Uterus (tissue), 4 donors: ENCODE data around the gene MOGAT1. TPM values are rescaled to one million over a fixed set of nuclear protein-coding genes. Genes with fewer than 3 reads are reported as not detected.
"Not testable (repeated sequence)": the region's sequence is repeated elsewhere in the genome, so short reads cannot be mapped to it uniquely, and the experiment has no call there.

Experiments used
- DNase-seq, 2 donors: peaks; one replicate each; pipeline ENCODE4 v3.0.0-alpha.2; 2019 to 2020
- H3K27ac ChIP-seq, 2 donors: fragments of 200-600 bp; sonication (generic); 1 replicate in 1 of 2; 2 replicates in 1 of 2; pipeline ENCODE4 v1.5.1; 2016 to 2018
- H3K27me3 ChIP-seq, 2 donors: fragments of 200-600 bp; sonication (generic); one replicate each; pipeline ENCODE4 v1.5.1; 2018 to 2019; ENCODE audit warnings: control low read depth in 1 of 2
- H3K36me3 ChIP-seq, 2 donors: fragments of 200-600 bp; sonication (generic); one replicate each; pipeline ENCODE4 v1.5.1; 2019; ENCODE audit warnings: control low read depth in 1 of 2
- H3K4me1 ChIP-seq, 2 donors: fragments of 200-600 bp; sonication (generic); one replicate each; pipeline ENCODE4 v1.5.1; 2018 to 2019; ENCODE audit warnings: control low read depth in 1 of 2
- H3K4me3 ChIP-seq, 2 donors: fragments of 200-600 bp; sonication (generic); 1 replicate in 1 of 2; 2 replicates in 1 of 2; pipeline ENCODE4 v1.5.1; 2018 to 2019; ENCODE audit warnings: mild to moderate bottlenecking in 1 of 2
- H3K9me3 ChIP-seq, 2 donors: fragments of 200-600 bp; sonication (generic); one replicate each; pipeline ENCODE4 v1.5.1; 2019; ENCODE audit warnings: control low read depth in 1 of 2
- POLR2A ChIP-seq, 2 donors: fragments of 450-650 bp; IDR thresholded peaks; one replicate each; pipeline ENCODE4 v1.6.1; 2016; ENCODE audit warnings: antibody characterized with exemption in 2 of 2, mild to moderate bottlenecking in 1 of 2, moderate library complexity in 1 of 2
- intact Hi-C: fragments of 100-400 bp; cut with DNase I; formaldehyde crosslinking; loops from one replicate; pipeline ENCODE4 v1.15.1; 2023; ENCODE audit warnings: low total_unique reads
- total RNA-seq, 4 donors: library from RNA; depleted of rRNA in 3 of 4; stranded (reverse); fragments of >200 nt in 3 of 4; gene quantifications; one replicate each; pipeline versions ENCODE4 v1.1.0 to v1.2.4, GENCODE V29; 2014 to 2023
- TF ChIP-seq, protein P1 (sequence below), 4 experiments: fragments of 200-600 bp in 2 of 4; fragments of 450-650 bp in 2 of 4; sonication (generic) in 2 of 4; IDR thresholded peaks; one replicate each; pipeline ENCODE4 v1.5.1; 2016 to 2019; ENCODE audit warnings: antibody characterized with exemption in 4 of 4, mild to moderate bottlenecking in 2 of 4, moderate library complexity in 1 of 4
- donor health status: DM: yes; HTN: yes; CAD: no.

Gene MOGAT1
- total RNA-seq, 4 donors from 2014 or later: not detected

DNA sequence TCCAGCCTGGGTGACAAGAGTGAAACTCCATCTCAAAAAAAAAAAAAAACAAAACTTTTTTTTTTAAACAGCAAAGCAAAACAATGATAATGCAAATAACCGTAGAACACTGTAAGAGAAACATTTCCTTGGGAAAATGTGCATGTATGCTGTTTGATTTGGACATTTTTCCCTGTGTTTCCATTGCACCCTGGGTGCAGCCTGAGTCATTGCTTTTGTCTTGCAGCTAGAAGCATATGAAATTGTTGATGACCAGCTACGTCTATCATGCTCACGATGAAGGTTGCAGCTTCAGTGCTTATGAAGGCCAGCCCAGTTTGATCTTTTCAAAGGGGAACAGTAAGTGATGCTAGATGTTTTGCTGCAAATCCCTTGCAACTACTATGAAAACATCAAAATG is 41.5 kb downstream of the MOGAT1 start:
- DNase-seq: no peak
- no peak for TF ChIP-seq POLR2A (IDR thresholded peaks at IDR 0.05)
- TF ChIP-seq, protein P1, sequence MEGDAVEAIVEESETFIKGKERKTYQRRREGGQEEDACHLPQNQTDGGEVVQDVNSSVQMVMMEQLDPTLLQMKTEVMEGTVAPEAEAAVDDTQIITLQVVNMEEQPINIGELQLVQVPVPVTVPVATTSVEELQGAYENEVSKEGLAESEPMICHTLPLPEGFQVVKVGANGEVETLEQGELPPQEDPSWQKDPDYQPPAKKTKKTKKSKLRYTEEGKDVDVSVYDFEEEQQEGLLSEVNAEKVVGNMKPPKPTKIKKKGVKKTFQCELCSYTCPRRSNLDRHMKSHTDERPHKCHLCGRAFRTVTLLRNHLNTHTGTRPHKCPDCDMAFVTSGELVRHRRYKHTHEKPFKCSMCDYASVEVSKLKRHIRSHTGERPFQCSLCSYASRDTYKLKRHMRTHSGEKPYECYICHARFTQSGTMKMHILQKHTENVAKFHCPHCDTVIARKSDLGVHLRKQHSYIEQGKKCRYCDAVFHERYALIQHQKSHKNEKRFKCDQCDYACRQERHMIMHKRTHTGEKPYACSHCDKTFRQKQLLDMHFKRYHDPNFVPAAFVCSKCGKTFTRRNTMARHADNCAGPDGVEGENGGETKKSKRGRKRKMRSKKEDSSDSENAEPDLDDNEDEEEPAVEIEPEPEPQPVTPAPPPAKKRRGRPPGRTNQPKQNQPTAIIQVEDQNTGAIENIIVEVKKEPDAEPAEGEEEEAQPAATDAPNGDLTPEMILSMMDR (IDR thresholded peaks at IDR 0.05): no peak
- Histone ChIP-seq H3K9me3 (no peaks in the 10 kb centered on the region), H3K4me3 (no peak overlapping the region), H3K4me1 (no peaks in the 10 kb centered on the region), H3K27me3 (no peaks in the 10 kb centered on the region), H3K36me3 (no peaks in the 10 kb centered on the region), H3K27ac (no peak overlapping the region)
- intact Hi-C loops: no loop called here

DNA sequence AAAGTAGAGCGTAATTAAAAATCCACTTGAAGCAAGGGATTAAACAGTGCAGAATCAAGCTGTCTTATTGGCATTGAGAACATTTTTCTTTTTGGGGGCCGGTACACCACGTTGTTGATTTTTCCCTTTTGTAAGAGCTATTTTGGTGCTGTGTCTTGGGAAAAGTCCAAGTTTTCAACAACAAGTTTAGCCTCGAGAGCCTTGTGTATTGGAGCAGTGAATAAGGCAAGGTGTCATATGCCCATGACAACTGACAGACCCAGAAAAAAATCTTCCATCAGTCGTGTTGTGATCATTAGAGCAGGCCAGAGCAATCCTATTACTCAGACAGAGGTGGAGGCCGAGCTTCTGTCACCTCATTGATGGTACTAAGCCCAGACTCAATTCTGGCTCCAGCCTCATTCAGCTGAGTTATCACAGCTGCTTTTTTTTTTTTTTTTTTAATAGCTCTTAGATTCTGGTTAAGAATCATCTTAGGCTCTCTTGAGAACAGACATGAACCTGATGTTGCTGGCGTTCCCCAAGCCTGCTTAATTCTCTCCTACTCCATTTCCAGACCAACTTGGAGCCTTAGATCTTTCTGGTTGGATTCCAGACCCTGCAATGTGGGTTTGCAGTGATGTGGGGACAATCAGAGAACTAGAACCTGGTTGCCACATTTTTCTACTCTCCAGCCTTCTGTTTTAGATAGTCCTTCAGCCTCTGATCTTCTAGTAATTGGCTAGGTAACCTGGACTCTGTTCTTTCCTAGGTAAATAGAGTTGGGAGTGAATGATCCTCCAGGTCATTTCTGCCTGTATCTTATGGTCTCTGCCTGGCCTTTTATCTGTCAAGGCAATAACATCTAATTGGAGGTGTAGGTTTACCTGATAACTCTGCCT is 43.1 kb downstream of the MOGAT1 start:
- no peaks in the 10 kb centered on the region for H3K36me3 ChIP-seq
- no peaks in the 10 kb centered on the region for H3K4me1 ChIP-seq
- peak overlapping the region; percentile 35 to 50 for H3K27ac ChIP-seq
- DNase-seq: peak; percentile 25 to 34
- H3K27me3 ChIP-seq: no peaks in the 10 kb centered on the region
- TF ChIP-seq, protein P1 (IDR thresholded peaks at IDR 0.05): no peak
- TF ChIP-seq POLR2A (IDR thresholded peaks at IDR 0.05): no peak
- no peak overlapping the region for H3K4me3 ChIP-seq
- H3K9me3 ChIP-seq: no peaks in the 10 kb centered on the region
- intact Hi-C loops: no loop called here

DNA sequence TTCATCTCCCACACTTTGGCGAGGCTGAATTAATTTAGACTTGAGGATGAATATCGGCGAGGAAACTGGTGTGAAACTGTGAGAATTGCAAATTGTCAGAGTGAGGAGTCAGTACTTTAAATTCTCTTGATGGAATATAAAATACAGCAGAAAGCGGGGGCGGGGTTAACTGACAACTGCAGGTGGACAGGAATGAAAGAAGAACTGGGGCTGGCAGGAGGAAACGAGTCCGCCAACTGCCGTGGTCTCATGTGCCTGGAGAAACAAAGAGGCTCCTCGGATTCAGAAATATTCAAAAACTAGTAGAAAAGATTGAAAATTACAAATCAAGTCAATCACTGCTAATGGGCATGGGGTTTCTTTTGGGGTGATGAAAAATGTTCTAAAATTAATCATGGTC is 44.3 kb downstream of the MOGAT1 start:
- no peak overlapping the region for H3K4me3 ChIP-seq
- no peaks in the 10 kb centered on the region for H3K27me3 ChIP-seq
- no peaks in the 10 kb centered on the region for H3K4me1 ChIP-seq
- TF ChIP-seq, protein P1 (IDR thresholded peaks at IDR 0.05): no peak
- no peak for TF ChIP-seq POLR2A (IDR thresholded peaks at IDR 0.05)
- no peak overlapping the region for H3K27ac ChIP-seq
- no peak for DNase-seq
- no peaks in the 10 kb centered on the region for H3K9me3 ChIP-seq
- intact Hi-C loops: no loop called here
- H3K36me3 ChIP-seq: no peaks in the 10 kb centered on the region

DNA sequence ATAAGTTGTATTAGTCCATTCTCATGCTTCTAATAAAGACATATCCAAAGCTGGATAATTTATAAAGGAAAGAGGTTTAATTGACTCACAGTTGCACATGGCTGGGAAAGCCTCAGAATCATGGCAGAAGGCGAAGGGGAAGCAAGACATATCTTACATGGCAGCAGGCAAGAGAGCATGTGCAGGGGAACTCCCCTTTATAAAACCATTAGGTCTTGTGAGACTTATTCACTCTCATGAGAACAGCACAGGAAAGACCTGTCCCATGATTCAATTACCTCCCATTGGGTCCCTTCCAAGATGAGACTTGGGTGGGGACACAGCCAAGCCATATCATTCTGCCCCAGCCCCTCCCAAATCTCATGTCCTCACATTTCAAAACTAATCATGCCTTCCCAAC is 48.3 kb downstream of the MOGAT1 start:
- intact Hi-C loops, H3K9me3 ChIP-seq, H3K36me3 ChIP-seq, H3K27me3 ChIP-seq, H3K27ac ChIP-seq, H3K4me1 ChIP-seq, DNase-seq, H3K4me3 ChIP-seq: not testable (repeated sequence)

DNA sequence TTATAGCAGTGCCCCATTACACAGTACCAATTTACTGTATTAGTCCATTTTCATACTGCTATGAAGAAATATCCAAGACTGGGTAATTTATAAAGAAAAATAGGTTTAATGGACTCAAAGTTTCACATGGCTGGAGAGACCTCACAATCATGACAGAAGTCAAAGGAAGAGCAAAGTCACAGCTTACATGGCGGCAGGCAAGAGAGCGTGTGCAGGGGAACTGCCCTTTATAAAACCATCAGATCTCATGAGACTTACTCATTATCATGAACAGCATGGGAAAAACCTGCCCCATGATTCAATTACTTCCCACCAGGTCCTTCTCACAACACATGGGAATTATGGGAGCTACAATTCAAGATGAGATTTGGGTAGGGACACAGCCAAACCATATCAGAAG is 50.1 kb downstream of the MOGAT1 start:
- intact Hi-C loops, H3K4me3 ChIP-seq, H3K27ac ChIP-seq, H3K27me3 ChIP-seq, H3K9me3 ChIP-seq, DNase-seq, H3K36me3 ChIP-seq, H3K4me1 ChIP-seq: not testable (repeated sequence)

DNA sequence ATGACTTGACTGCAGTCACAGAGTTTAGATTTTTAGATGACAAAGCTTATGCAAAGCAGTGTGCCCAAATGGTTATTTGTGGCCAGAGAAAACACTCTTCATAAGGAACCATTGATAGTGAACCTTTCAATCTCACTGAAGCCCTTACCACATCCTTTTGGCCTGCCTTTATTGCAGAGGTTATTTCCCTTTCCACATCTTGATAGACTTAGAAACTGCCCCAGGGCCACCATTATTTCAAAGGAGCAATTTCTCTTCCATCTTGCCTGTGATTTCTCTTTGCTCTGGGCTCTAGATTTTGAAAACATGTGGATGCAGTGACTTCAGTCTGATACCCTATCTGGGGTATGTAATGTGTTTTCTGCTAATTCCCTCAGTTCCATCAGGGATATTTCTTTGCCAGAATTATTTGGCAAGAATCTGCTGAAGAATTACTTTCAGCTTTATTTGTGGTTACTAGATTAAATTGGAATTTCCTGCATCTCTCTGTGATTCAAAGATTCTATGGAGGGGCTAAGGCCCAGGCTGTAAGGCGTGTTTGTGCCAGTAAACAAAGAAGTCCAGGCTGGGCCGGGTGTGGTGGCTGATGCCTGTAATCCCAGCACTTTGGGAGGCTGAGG is 51.0 kb downstream of the MOGAT1 start:
- TF ChIP-seq, protein P1 (IDR thresholded peaks at IDR 0.05): no peak
- no peak for TF ChIP-seq POLR2A (IDR thresholded peaks at IDR 0.05)
- no peaks in the 10 kb centered on the region for H3K9me3 ChIP-seq
- H3K4me3 ChIP-seq: no peak overlapping the region
- no peak for DNase-seq
- H3K27ac ChIP-seq: no peak overlapping the region
- no peaks in the 10 kb centered on the region for H3K27me3 ChIP-seq
- no peaks in the 10 kb centered on the region for H3K36me3 ChIP-seq
- no peaks in the 10 kb centered on the region for H3K4me1 ChIP-seq
- intact Hi-C loops: no loop called here
